Astrocyte (in vitro differentiated cells and primary cell): ENCODE data around the gene HPRT1.

Experiments
- CTCF ChIP-seq: IDR thresholded peaks from 2 replicates; pipeline ENCODE4 v1.5.1; 2011; ENCODE audit warnings: low read depth, mild to moderate bottlenecking, inconsistent platforms, low read length, moderate library complexity; ENCODE audit not compliant: insufficient read depth
- EZH2 ChIP-seq: IDR thresholded peaks from 2 replicates; pipeline ENCODE4 v1.6.1; 2012; ENCODE audit warnings: mild to moderate bottlenecking, low read length, inconsistent platforms; ENCODE audit not compliant: insufficient read depth

DNA sequence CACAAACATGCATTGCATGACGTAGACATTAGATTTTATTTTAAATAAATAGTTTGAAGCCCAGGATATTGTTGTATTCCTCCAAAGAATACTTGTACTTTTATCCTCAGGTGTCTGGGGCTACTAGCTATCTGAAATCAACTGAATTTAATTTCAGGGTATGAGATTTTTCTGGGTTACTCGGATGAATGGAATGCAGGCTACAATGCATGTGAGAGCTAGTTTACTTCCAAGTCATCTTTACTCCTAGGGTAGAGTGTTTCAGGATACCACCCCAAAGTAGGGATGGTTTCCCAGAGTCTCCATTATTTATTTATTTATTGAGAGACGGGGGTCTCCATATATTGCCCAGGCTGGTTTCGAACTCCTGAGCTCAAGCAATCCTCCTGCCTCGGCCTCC is 66.4 kb downstream of the HPRT1 start:
- TF ChIP-seq CTCF, result no peak
- TF ChIP-seq EZH2, result no peak
